ENCODE measurements around the gene PGS1.

PGS1 gene

DNA sequence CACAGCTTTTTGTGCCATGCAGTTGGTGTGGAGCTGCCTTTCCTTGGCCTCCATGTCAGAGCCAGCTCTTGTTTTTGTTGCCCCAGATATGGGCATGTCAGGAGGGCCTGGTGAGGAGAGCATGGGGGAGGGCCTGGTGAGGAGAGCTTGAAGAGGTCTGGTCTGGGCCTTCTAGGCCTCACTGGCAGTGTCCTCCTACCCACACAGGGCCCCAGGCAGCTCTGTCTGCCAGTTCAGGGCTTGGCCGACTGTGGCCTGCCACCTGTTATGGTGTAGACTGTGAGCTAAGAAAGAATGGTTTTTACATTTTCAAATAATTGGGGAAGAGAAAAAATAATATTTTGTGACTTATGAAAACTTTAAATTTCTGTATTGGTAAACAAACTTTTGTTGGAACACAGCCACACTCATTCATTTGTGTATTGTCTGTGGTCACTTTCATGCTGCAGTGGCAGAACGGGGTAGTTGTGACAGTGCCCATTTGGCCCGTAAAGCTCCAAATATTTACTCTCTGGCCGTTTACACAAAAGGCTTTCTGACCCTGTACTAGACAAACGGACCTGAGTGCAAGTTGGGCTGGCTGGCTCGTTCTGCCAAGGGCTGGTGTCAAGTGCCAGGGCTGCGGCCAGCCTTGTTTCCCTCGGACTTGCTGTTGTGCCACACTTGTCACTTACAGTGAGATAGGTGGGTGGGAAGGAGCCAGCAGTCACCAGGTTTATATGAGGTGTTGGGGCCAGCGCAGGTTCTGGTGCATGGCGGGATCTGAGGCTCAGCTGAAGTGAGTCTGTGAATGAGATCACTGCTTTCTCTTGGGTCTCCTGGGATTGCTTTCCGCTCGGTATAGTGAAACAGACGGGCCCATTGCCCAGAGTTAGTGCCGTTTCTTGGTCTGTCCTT, 18.2 kb downstream of the PGS1 start:
- peak overlapping the region in 4 of 11 experiments; percentile 12 to 52 (median 18); a peak in 3 of 22 replicates for H3K9ac ChIP-seq
- no peaks in the 10 kb centered on the region for H3K9me3 ChIP-seq (replicated peaks in 1 of 11)
- no peak for TF ChIP-seq Cebpa-rat (IDR thresholded peaks at IDR 0.05)
- H3K4me1 ChIP-seq = peaks cover 5 to 66% (median 27%) of the 10 kb centered on the region in 10 experiments
- peaks cover 55 to 100% (median 99%) of the 10 kb centered on the region in 11 experiments for H4K20me1 ChIP-seq
- peaks cover 96 to 100% (median 98%) of the 10 kb centered on the region in 11 experiments for H3K36me3 ChIP-seq
- no peaks in the 10 kb centered on the region for H3K27me3 ChIP-seq
- H3K4me3 ChIP-seq = no peak overlapping the region
- H3K4me2 ChIP-seq = no peak overlapping the region
- peak overlapping the region in 3 of 11 experiments; percentile 17 to 41 (median 19); a peak in 6 of 22 replicates for H3K27ac ChIP-seq

DNA sequence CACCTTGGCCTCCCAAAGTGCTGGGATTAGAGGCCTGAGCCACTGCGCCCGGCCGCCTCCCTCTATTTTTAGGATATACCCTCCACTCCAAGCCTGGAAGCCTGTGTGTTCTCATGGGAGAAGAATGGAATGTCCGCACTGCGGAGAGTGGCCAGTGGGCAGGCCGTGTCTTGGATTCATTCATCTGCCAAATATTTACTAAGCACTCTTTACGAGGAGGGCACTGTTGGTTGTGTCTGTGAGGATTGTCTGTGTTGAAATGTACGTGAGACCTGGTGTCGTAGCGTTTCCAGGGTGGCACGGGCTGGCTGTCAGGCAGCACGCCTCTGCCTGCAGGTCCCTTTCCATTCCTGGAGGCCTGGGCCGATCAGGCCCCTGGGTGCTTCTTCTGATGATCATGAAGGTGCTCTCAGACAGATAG, 19.2 kb downstream of the PGS1 start:
- Histone ChIP-seq H3K27ac (no peak overlapping the region; a peak in 1 of 22 replicates), H3K9ac (peak overlapping the region in 2 of 11 experiments; percentile 41 to 48; a peak in 2 of 22 replicates), H3K36me3 (peaks cover 98 to 100% (median 99%) of the 10 kb centered on the region in 11 experiments), H3K4me1 (peaks cover 5 to 61% (median 24%) of the 10 kb centered on the region in 10 experiments; a peak in 17 of 20 replicates), H4K20me1 (peaks cover 45 to 100% (median 96%) of the 10 kb centered on the region in 11 experiments), H3K27me3 (no peaks in the 10 kb centered on the region), H3K4me3 (no peak overlapping the region), H3K9me3 (replicated peaks in 1 of 11) (no peaks in the 10 kb centered on the region), H3K4me2 (no peak overlapping the region)
- no peak for TF ChIP-seq Cebpa-rat (IDR thresholded peaks at IDR 0.05)

DNA sequence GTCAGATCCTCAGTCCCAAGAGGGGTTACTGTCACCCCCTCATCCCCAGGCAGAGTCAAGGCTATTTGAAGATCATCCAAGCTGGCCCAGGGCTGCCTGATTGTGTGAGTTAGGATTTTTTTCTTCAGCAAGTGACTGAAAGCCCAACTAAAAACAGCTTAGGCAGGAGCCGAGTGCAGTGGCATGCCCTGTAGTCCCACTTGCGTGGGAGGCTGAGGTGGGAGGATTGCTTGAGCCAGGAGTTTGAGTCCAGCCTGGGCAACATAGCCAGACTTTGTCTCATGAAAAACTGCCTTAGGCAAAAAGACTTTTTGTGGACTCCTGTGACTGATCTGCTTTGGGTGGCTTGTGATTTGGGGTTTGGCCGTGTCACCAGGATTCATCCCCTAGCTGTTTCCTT, 19.9 kb downstream of the PGS1 start:
- Histone ChIP-seq H3K4me3 (no peak overlapping the region), H3K27me3 (no peaks in the 10 kb centered on the region), H3K4me2 (no peak overlapping the region), H3K36me3 (peaks cover 99 to 100% (median 100%) of the 10 kb centered on the region in 11 experiments), H3K9me3 (replicated peaks in 1 of 11) (no peaks in the 10 kb centered on the region), H4K20me1 (peaks cover 42 to 100% (median 99%) of the 10 kb centered on the region in 11 experiments), H3K9ac (peak overlapping the region in 2 of 11 experiments; percentile 41 to 48; a peak in 3 of 22 replicates), H3K27ac (peak overlapping the region in 3 of 11 experiments; percentile 4 to 8 (median 6); a peak in 3 of 22 replicates), H3K4me1 (peaks cover 2 to 54% (median 21%) of the 10 kb centered on the region in 10 experiments; a peak in 17 of 20 replicates)
- TF ChIP-seq Cebpa-rat (IDR thresholded peaks at IDR 0.05) = no peak

DNA sequence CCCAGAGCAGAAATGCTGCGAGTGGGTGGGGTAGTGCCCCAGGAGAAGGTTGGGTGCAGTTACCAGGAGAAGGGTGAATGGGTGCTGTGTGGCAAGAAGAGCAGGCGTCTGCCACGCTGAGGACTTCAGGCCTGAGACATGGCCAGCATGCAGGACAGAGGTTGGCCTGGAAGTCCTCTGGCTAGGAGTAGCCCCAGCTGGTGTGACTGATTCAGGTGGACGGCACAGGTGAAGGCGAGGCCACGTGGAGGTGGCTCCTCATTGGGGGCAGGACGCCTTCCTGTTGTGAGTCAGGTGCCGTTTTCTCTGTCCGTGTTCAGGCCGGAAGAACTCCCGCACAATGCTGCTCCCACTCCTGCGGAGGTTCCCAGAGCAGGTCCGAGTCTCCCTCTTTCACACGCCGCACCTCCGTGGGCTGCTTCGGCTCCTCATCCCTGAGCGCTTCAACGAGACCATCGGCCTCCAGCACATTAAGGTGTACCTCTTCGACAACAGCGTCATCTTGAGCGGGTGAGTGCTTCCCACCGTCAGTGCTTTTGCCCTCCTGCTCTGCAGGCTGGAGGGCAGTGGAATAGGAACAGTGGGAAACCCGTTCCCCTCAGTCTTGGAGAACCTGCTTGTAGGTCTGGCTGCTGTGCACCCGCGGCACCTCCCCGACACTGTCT, 20.7 kb downstream of the PGS1 start:
- peaks cover 99 to 100% (median 100%) of the 10 kb centered on the region in 11 experiments for H3K36me3 ChIP-seq
- no peak overlapping the region for H3K4me3 ChIP-seq
- H3K4me2 ChIP-seq = no peak overlapping the region
- peaks cover 0 to 49% (median 18%) of the 10 kb centered on the region in 10 experiments; a peak in 17 of 20 replicates for H3K4me1 ChIP-seq
- H3K9me3 ChIP-seq (replicated peaks in 1 of 11) = no peaks in the 10 kb centered on the region
- no peaks in the 10 kb centered on the region for H3K27me3 ChIP-seq
- TF ChIP-seq Cebpa-rat (IDR thresholded peaks at IDR 0.05) = no peak
- H4K20me1 ChIP-seq = peaks cover 40 to 100% (median 96%) of the 10 kb centered on the region in 11 experiments
- 0 out of 22 replicates have a peak overlapping the region, but pooled peaks of 1 of the 11 experiments have one; percentile 48 for H3K9ac ChIP-seq
- H3K27ac ChIP-seq = peak overlapping the region in 2 of 11 experiments; percentile 4 to 6; a peak in 2 of 22 replicates

DNA sequence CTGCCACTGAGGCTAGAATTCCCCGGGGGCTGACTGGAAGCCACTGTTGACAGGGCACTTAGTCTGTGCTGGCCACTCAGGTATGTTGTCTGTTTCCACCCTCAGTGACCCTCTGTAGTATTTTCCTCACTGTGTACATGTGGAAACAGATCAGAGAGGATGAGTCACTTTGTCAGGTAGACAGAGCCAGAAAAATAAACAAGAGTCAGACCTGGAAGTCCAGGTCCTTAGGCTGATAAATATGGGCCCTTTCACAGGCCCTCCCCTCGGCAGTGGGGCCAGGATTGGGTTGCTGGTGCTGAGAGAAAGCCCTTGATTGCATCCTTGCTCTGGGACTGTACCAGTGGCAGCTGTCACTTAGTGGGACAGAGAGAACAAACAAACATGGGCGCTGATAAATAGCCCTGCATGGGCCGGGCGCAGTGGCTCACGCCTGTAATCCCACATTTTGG, 21.3 kb downstream of the PGS1 start:
- H3K9me3 ChIP-seq (replicated peaks in 1 of 11) = no peaks in the 10 kb centered on the region
- no peak overlapping the region for H3K4me3 ChIP-seq
- H3K4me1 ChIP-seq = peaks cover 0 to 51% (median 18%) of the 10 kb centered on the region in 10 experiments; a peak in 17 of 20 replicates

DNA sequence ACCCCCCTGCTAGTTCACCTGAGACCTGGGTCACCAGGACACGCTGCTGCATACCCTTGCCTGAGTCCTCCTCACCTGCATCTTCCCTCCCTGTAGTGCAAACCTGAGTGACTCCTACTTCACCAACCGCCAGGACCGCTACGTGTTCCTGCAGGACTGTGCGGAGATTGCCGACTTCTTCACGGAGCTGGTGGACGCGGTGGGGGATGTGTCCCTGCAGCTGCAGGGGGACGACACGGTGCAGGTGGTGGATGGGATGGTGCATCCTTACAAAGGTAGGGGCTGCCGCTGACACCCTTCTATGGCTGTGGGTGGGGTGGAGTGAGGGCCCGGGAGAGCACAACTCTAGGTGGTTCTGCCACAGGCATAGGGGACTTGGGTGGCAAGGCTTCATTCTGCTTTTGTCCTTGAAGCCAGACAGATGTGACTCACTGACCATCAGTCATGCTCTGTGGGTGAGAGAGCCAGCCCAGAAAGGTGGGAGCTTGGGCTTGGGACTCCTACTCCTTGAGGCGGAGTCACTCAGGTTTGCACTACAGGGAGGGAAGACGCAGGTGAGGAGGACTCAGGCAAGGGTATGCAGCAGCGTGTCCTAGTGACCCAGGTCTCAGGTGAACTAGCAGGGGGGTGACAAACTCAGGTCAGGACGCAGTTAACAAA, 22.3 kb downstream of the PGS1 start:
- H3K36me3 ChIP-seq = peaks cover 99 to 100% (median 100%) of the 10 kb centered on the region in 11 experiments

More for the DNA sequence above, 21.3 kb downstream of the PGS1 start:
- peaks cover 35 to 100% (median 96%) of the 10 kb centered on the region in 11 experiments for H4K20me1 ChIP-seq
- no peaks in the 10 kb centered on the region for H3K27me3 ChIP-seq
- no peak overlapping the region for H3K9ac ChIP-seq
- no peak for TF ChIP-seq Cebpa-rat (IDR thresholded peaks at IDR 0.05)
- peaks cover 99 to 100% (median 100%) of the 10 kb centered on the region in 11 experiments for H3K36me3 ChIP-seq
- no peak overlapping the region for H3K27ac ChIP-seq
- no peak overlapping the region for H3K4me2 ChIP-seq

DNA sequence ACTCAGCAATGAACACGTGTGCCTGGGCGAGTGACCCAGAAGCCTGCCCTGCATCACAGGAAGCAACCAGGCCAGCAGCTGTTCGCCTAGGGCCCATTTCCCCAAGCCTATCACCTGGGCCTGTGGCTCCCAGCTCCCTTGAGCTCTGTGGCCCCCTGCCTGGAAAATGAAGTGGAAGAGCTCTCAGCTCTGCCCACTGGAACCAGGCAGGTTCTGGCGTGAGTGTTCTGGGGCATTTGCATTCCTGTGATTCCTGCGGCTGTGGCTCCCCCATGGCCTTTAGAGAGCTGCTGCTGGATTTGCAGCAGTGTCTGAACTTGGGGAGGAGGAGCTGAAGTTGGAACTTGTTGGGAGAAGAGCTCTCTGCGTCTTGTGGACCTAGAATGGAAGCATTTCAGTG, 22.8 kb downstream of the PGS1 start:
- Histone ChIP-seq H4K20me1 (peaks cover 21 to 100% (median 96%) of the 10 kb centered on the region in 11 experiments), H3K36me3 (peaks cover 99 to 100% (median 100%) of the 10 kb centered on the region in 11 experiments), H3K4me3 (no peak overlapping the region), H3K27ac (peak overlapping the region in 3 of 11 experiments; percentile 20 to 53 (median 34); a peak in 4 of 22 replicates), H3K9me3 (replicated peaks in 1 of 11) (no peaks in the 10 kb centered on the region), H3K4me2 (peak overlapping the region in 5 of 11 experiments; percentile 37 to 52 (median 41); a peak in 7 of 22 replicates), H3K9ac (peak overlapping the region in 4 of 11 experiments; percentile 15 to 50 (median 30); a peak in 3 of 22 replicates), H3K27me3 (no peaks in the 10 kb centered on the region), H3K4me1 (peaks cover 5 to 59% (median 24%) of the 10 kb centered on the region in 10 experiments; a peak in 17 of 20 replicates)
- TF ChIP-seq Cebpa-rat (IDR thresholded peaks at IDR 0.05) = no peak

More for the DNA sequence above, 22.3 kb downstream of the PGS1 start:
- Histone ChIP-seq H3K4me3 (no peak overlapping the region), H3K4me2 (no peak overlapping the region), H3K9me3 (replicated peaks in 1 of 11) (no peaks in the 10 kb centered on the region), H3K27me3 (no peaks in the 10 kb centered on the region), H4K20me1 (peaks cover 25 to 100% (median 96%) of the 10 kb centered on the region in 11 experiments), H3K27ac (no peak overlapping the region), H3K9ac (no peak overlapping the region), H3K4me1 (peaks cover 5 to 57% (median 23%) of the 10 kb centered on the region in 10 experiments; a peak in 17 of 20 replicates)
- no peak for TF ChIP-seq Cebpa-rat (IDR thresholded peaks at IDR 0.05)

DNA sequence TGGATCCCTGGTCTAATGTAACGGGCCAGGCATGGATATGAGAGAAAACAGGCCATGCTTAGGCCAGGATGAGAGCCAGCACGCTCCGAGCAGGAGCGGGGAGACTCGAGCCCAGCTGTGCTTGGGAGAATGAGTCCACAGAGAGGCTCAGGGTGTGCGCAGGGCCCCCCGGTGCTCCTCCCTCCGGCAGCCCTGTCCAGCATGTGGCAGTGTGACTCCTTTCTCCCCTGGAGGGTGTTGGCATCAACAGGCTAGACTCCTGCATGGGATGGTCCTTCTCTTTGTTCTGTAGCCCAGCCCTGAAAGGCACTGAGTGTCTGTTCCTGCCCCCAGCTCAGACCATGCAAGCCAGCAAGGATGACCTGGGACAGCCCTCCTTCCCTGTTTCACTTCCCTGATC, 23.4 kb downstream of the PGS1 start:
- no peak for TF ChIP-seq Cebpa-rat (IDR thresholded peaks at IDR 0.05)
- Histone ChIP-seq H4K20me1 (peaks cover 21 to 100% (median 96%) of the 10 kb centered on the region in 11 experiments), H3K27me3 (no peaks in the 10 kb centered on the region), H3K4me3 (no peak overlapping the region), H3K36me3 (peaks cover 99 to 100% (median 100%) of the 10 kb centered on the region in 11 experiments), H3K4me1 (peaks cover 5 to 59% (median 22%) of the 10 kb centered on the region in 10 experiments; a peak in 18 of 20 replicates), H3K9ac (peak overlapping the region in 4 of 11 experiments; percentile 15 to 50 (median 30); a peak in 4 of 22 replicates), H3K27ac (peak overlapping the region in 3 of 11 experiments; percentile 20 to 53 (median 25); a peak in 6 of 22 replicates), H3K4me2 (peak overlapping the region in 5 of 11 experiments; percentile 37 to 52 (median 41); a peak in 9 of 22 replicates), H3K9me3 (replicated peaks in 1 of 11) (no peaks in the 10 kb centered on the region)

Measured in BLaER1 treated with 17β-estradiol and CSF1 and Interleukin-3, amounts not matched to agents 10 nM and 100 nM (cell line).